Pulmonary artery endothelial cell (primary cell): Measurements from ENCODE around the gene CLRN3. TPM values are rescaled to one million over a fixed set of nuclear protein-coding genes. Genes with fewer than 3 reads are reported as not detected.

ENCODE experiments used
- DNase-seq: peaks from one replicate; pipeline ENCODE4 v3.0.0-alpha.2; 2011; ENCODE audit warnings: low read depth, low spot score
- total RNA-seq: library from RNA; depleted of rRNA; stranded (reverse); fragments of >200 nt; gene quantifications from 2 replicates; pipeline ENCODE4 v1.2.3, GENCODE V29; 2014

The CLRN3 gene
- total RNA-seq, 1 donor from 2014 or later: not detected

DNA sequence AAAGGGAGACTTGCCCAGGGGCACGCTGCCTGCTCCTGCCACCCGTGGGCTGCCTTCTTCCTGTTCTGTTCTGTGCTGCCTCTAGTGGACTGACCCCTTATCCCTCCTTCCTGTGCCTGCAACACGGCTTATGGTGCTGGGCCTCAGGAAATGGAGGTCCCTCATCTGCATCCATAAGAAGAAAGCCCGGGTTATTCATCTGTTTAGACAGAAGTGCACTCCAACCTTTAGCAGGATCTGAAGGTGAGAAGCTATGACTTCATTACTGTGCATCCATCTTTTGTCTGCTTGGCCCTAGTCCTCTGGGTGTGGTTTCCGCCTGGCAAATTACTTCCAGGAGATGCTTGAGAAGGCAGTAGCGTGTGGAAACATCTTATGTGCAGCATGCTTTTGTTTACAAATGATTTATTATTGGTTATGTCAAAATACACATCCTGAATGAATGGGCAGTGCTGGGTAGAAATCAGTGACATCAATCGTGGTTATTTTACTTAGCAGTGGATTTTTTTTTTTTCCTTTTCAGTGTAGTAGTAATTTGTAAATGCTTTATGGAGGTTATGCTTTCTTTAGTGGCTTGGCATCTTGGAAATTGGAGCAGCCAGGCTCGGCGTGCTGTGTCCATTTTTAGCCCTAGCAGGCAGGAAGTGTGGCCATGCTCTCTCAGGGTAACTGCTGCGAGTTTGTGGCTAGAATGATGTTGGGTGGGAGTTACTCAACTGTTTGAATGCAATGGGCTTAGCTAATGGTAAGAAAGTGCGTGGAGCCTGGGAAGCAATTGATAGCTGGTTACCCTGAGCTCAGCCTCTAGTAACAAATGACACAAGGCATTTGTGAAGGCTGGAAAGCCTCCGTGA is 26.9 kb upstream of the CLRN3 start:
- no peak for DNase-seq

DNA sequence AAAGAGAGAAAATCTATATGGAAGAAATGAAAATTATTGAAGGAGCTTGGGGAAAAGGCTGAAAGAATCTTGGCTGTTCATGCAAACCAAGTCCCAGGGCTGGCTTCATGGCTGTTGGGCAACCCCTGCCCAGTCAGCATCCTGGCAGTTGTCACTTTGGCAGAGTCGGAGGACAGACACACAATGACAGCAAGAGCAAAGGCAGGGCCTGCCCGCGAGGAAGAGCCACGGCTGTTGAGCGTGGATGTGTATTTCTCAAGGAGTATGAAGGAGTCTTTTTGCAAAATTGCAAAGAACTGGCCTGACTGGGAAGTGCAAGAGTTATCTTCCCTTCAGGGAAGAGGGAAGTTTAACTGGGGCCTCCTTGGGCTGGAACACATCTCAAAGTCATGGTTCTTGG is 25.8 kb upstream of the CLRN3 start:
- DNase-seq: no peak

DNA sequence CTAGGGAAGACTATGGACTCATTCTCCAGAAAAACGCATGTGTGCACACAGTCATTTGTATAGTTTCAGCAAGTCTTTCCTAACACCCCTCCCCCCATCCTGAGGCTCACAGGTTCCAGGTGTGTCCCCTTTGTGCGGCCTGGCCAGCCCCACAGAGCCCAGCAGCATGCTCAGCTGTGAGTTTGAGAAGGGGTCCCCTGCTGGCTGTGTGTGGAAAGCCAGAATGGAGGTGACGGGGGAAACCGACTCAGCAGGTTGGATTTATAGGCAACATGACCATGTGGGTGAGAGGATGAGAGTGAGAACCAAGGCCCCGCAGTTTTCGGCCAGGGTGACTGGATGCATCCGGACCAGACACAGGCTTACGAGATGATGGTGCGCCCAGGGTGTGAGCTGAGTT is 24.1 kb upstream of the CLRN3 start:
- no peak for DNase-seq

- DNase-seq: no peak
Observed at GRCh38 chr10:127915324-127915723, 22.6 kb upstream of the CLRN3 start.

DNA sequence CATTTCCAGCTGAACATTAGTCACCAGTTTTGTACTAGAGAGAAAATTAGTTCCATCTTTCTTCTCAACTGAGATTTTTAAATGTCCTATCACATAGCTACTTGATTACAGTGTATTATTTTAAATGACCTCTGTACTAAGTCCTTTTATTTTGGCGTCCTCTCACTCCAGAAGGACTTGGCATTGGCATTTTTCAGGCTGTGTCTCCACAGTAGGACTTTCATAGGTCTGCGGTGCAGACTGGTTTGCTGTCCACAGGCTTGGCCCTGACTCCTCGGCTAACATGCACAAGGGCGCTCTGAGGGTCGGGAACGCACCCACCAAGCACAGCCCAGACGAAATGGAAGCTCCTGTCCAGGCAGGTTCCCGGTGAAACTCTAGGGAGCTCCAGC is 20.6 kb upstream of the CLRN3 start:
- no peak for DNase-seq

- DNase-seq: no peak
Observed at GRCh38 chr10:127912607-127913367, 20.0 kb upstream of the CLRN3 start.

DNA sequence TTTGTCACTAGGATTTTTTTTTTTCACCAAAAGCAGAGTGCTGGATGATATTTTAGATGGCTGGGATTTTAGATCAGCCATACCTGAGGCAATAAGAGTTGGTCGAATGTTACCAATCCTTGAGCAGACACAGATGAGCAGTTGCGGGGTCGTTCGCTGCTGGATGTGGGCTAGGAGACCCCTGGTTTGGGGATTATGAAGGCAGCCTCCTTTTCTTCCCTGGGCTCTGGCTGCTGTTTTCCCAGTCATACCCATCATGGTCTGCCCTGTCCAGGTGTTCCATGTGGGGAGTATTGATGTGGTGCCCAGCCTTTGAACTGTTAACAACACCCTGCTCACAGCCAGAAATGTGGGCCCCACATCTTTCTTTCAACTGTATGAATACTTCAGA is 19.1 kb upstream of the CLRN3 start:
- no peak for DNase-seq

- no peak for DNase-seq
Observed at GRCh38 chr10:127911218-127911866, 18.6 kb upstream of the CLRN3 start.

- DNase-seq: no peak
Observed at GRCh38 chr10:127910464-127910770, 17.7 kb upstream of the CLRN3 start.

- DNase-seq: no peak
Observed at GRCh38 chr10:127909716-127910463, 17.1 kb upstream of the CLRN3 start.

- DNase-seq: no peak
Observed at GRCh38 chr10:127908959-127909267, 16.2 kb upstream of the CLRN3 start.

GRCh38 chr10:127908106-127908958 is 15.6 kb upstream of the CLRN3 start:
- peak; percentile 51 for DNase-seq

GRCh38 chr10:127907411-127908105 is 14.8 kb upstream of the CLRN3 start:
- no peak for DNase-seq

DNA sequence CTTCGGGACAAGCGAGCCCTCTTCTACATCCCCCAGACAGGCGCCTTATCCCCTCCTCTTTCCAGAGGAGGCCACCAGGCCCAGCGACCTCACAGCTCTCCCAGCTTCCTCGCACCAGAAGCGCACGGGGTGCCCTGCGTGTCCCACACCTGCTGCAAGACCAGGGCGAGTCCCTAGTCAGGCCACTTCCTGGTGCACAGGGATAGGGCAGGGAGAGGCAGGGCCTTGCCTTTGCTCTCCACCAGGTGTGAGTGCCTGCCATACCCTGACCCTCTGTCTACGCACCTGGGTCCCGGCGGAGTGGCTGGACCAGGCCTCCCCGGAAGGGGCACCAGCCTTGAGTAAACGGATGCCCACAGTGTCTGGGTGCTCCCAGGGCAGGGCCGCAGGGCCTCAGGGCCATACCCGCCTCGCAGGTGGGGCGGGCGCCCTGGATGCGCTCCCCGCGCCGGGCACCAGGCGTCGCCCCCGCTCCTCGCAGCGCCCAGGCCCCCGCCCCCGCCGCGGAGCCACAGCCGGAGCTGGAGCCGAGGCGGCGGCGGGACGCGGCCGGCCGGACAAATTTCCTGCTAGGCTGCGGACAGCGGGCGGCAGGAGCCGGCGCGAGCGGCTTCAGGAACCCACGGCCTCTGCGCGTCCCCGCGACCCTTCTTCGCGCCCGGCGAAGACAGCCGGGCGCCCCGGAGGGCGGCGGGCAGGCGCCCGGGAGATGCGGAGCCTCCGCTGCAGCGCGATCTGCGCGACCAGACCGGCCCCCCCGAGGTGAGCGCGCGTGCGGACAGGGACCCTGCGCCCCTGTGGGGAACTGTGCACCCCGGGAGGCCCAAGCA is 14.0 kb upstream of the CLRN3 start, which contains the start of gene PTPRE:
Gene PTPRE, plus strand, starts transcription at position 556 of the 830 bp plus-strand sequence. CDS start 133,779 bp downstream, outside the sequence.
- no peak for DNase-seq

- DNase-seq: no peak
Observed at GRCh38 chr10:127905848-127906261, 13.1 kb upstream of the CLRN3 start.

DNA sequence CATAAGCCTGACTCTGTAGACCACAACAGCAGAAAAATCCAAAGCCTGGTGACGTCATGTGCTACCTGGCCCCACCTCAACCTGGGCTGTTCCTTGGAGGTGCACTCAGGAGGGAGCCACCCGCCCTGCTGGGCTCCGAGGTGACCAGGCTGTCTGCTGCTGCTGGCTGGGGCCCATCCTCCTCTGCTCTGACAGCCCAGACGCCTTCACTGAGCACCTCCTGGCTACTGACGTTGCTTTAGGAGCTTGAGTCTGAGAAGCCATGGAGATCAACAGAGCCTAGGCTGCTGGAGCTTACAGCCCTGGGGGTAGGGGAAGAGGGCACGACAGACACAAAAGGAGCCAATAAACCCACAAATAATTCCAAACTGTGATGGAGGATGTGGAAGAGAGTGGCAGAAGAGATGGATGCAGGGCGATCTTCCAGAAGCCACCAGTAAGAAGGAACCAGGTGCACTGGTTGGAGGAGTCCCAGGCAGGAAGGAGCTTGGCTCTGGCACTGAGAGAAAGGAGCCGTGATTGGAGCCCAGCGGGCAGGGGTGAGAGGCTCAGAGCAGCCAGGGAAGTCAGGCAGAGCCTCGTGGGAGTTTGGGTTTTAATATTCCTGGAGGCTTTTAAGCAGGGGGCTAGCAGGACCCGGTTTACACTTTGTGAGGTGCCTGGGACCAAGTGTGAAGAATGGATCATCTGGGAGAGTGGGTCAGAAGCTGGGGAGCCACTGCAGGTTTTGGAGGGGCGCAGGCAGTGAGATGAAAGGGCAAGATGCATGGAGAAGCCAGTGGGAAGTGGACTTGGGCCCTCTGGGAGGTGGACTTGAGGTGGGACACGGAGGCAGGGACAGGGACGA is 12.5 kb upstream of the CLRN3 start:
- no peak for DNase-seq

- DNase-seq: no peak
Observed at GRCh38 chr10:127904311-127905000, 11.7 kb upstream of the CLRN3 start.

DNA sequence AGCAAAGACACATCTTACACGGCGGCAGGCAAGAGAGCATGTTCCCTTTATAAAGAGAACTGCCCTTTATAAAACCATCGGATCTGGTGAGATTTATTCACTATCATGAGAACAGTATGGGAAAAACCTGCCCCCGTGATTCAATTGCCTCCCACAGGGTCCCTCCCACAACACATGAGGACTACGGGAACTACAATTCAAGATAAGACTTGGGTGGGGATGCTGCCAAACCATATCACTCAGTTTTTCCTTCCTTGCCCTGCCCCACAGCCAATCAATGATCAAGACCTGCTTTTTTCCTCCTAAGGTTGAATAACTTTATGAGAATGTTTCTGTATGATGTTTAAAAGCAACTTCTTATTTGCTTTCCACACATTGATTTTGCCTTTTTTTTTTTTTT is 11.0 kb upstream of the CLRN3 start:
- DNase-seq: no peak
